Measurements from ENCODE around the gene EEF1B2. TPM values are rescaled to one million over a fixed set of nuclear protein-coding genes. Genes with fewer than 3 reads are reported as not detected.
"Not testable (repeated sequence)": the region's sequence is repeated elsewhere in the genome, so short reads cannot be mapped to it uniquely, and the experiment has no call there.

The EEF1B2 gene
- polyA plus RNA-seq, 3 donors: 922 to 1,205 (median 1,153) TPM

GRCh38 chr2:206203331-206203730, 43.6 kb downstream of the EEF1B2 start:
- WGBS, 3 donors: 93 to 97% (median 96%) methylated on average over 17 of the region's 17 CpGs
- no peak overlapping the region for H3K27ac ChIP-seq (ENCODE audit: low read depth, low read length)

- H3K27ac ChIP-seq (ENCODE audit: low read depth, low read length): no peak overlapping the region
- 54 to 83% (median 59%) methylated on average over 3 of the region's 3 CpGs for WGBS, 3 donors
These were observed 45.0 kb downstream of the EEF1B2 start for GRCh38 chr2:206204710-206205109.

GRCh38 chr2:206207316-206207715, 47.6 kb downstream of the EEF1B2 start:
- WGBS, 3 donors: 96 to 100% (median 99%) methylated on average over 2 of the region's 2 CpGs
- not testable (repeated sequence) for H3K27ac ChIP-seq (ENCODE audit: low read depth, low read length)

DNA sequence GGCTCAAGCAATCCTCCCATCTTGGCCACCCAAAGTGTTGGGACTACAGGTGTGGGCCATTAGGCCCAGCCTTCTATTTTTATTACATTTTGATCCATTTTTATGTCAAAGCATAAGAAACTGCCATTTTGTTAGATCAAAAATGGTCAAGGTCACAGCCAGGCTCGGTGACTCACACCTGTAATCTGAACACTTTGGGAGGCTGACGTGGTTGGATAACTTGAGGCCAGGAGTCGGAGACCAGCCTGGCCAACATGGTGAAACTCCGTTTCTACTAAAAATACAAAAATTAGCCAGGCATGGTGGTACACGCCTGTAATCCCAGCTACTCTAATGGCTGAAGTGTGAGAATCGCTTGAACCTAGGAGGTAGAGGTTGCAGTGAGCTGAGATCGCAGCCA, 49.2 kb downstream of the EEF1B2 start:
- WGBS, 3 donors: 81 to 94% (median 91%) methylated on average over 7 of the region's 7 CpGs

GRCh38 chr2:206211657-206212255, 52.1 kb downstream of the EEF1B2 start:
- 85 to 90% (median 88%) methylated on average over 2 of the region's 2 CpGs for WGBS, 3 donors

More for the DNA sequence above, 49.2 kb downstream of the EEF1B2 start:
- no peak overlapping the region for H3K27ac ChIP-seq (ENCODE audit: low read depth, low read length)

More at GRCh38 chr2:206211657-206212255, 52.1 kb downstream of the EEF1B2 start:
- no peak overlapping the region for H3K27ac ChIP-seq (ENCODE audit: low read depth, low read length)

Other genes starting within 250 kb of the EEF1B2 start
- gene INO80D, start 73.7 kb upstream of the EEF1B2 start, polyA plus RNA-seq: 1 to 10 TPM; 1.2 to 2.3 (median 1.6) TPM
- gene NDUFS1, start 451 bp upstream of the EEF1B2 start, polyA plus RNA-seq: 10 to 100 TPM; 19.8 to 75.9 (median 23.3) TPM
- gene ZDBF2, start 114.8 kb downstream of the EEF1B2 start, polyA plus RNA-seq: 1 to 10 TPM; 1.8 to 2.5 (median 2.0) TPM

Data from adipose tissue (tissue), 3 donors.